Measurements from ENCODE around the gene COL4A2. TPM values are rescaled to one million over a fixed set of nuclear protein-coding genes. Genes with fewer than 3 reads are reported as not detected.

The COL4A2 gene
- total and polyA plus RNA-seq, 9 donors, result 59.5 to 171 (median 136) TPM

GRCh38 chr13:110373617-110374016 lies 66.5 kb downstream of the COL4A2 start:
- DNase-seq, result no peak
- no peak overlapping the region for H3K4me3 ChIP-seq
- H3K36me3 ChIP-seq, result no peaks in the 10 kb centered on the region
- H3K4me1 ChIP-seq (ENCODE audit: insufficient read depth), result peaks cover 20% of the 10 kb centered on the region
- intact Hi-C loops (cut with DNase I), result no loop called here
- no peak overlapping the region for H3K27ac ChIP-seq
- TF ChIP-seq CTCF (IDR thresholded peaks at IDR 0.05) (no peak), EP300 (IDR thresholded peaks at IDR 0.05) (no peak), POLR2A (IDR thresholded peaks at IDR 0.05) (no peak)
- no peaks in the 10 kb centered on the region for H3K27me3 ChIP-seq
- no peaks in the 10 kb centered on the region for H3K9me3 ChIP-seq
- WGBS, 3 donors, result 89 to 93% (median 90%) methylated on average over 9 of the region's 9 CpGs

GRCh38 chr13:110374431-110375370 lies 67.6 kb downstream of the COL4A2 start:
- no peak overlapping the region for H3K27ac ChIP-seq
- 83 to 86% (median 84%) methylated on average over 10 of the region's 10 CpGs for WGBS, 3 donors
- no peak for DNase-seq

GRCh38 chr13:110376120-110376519 lies 69.0 kb downstream of the COL4A2 start:
- Histone ChIP-seq H3K36me3 (no peaks in the 10 kb centered on the region), H3K4me1 (ENCODE audit: insufficient read depth) (peaks cover 36% of the 10 kb centered on the region), H3K4me3 (no peak overlapping the region), H3K27ac (peak overlapping the region in 1 of 2 donors; percentile 11), H3K9me3 (no peaks in the 10 kb centered on the region), H3K27me3 (no peaks in the 10 kb centered on the region)
- 17 to 32% (median 26%) methylated on average over 5 of the region's 5 CpGs for WGBS, 3 donors
- intact Hi-C loops (cut with DNase I), result loop anchor here in 1 of 4 donors (5.0 kb wide), 1 partner anchor 34 kb away; no protein-coding TSS in a partner anchor
- TF ChIP-seq EP300 (IDR thresholded peaks at IDR 0.05) (no peak), POLR2A (IDR thresholded peaks at IDR 0.05) (no peak), CTCF (IDR thresholded peaks at IDR 0.05) (no peak)
- DNase-seq, result no peak

More at GRCh38 chr13:110374431-110375370, 67.6 kb downstream of the COL4A2 start:
- no peaks in the 10 kb centered on the region for H3K27me3 ChIP-seq
- H3K4me3 ChIP-seq, result no peak overlapping the region
- intact Hi-C loops (cut with DNase I), result loop anchor here in 1 of 4 donors (5.0 kb wide), 1 partner anchor 32 kb away; no protein-coding TSS in a partner anchor
- peaks cover 28% of the 10 kb centered on the region for H3K4me1 ChIP-seq (ENCODE audit: insufficient read depth)
- no peaks in the 10 kb centered on the region for H3K9me3 ChIP-seq
- TF ChIP-seq POLR2A (IDR thresholded peaks at IDR 0.05) (no peak), CTCF (IDR thresholded peaks at IDR 0.05) (no peak)
- no peaks in the 10 kb centered on the region for H3K36me3 ChIP-seq

- H3K27ac ChIP-seq, result peak overlapping the region; percentile 13 to 74
- no peak for TF ChIP-seq EP300 (IDR thresholded peaks at IDR 0.05)
- no peak for TF ChIP-seq CTCF (IDR thresholded peaks at IDR 0.05)
- TF ChIP-seq POLR2A (IDR thresholded peaks at IDR 0.05), result no peak
- no peaks in the 10 kb centered on the region for H3K27me3 ChIP-seq
- H3K36me3 ChIP-seq, result no peaks in the 10 kb centered on the region
- no peak overlapping the region for H3K4me3 ChIP-seq
- no peaks in the 10 kb centered on the region for H3K9me3 ChIP-seq
- no peak for DNase-seq
- intact Hi-C loops (cut with DNase I), result loop anchor here in 1 of 4 donors (5.0 kb wide), 1 partner anchor 35 kb away; no protein-coding TSS in a partner anchor
- H3K4me1 ChIP-seq (ENCODE audit: insufficient read depth), result peaks cover 31% of the 10 kb centered on the region
- 14 to 19% (median 17%) methylated on average over 6 of the region's 6 CpGs for WGBS, 3 donors
These were observed 70.2 kb downstream of the COL4A2 start for GRCh38 chr13:110377178-110377825.

Data from ovary (tissue), 9 donors.